GM12801 (cell line): ENCODE measurements around the gene CEACAM16.

Experiments used
- CTCF ChIP-seq: IDR thresholded peaks from one replicate; pipeline ENCODE4 v1.5.1; 2011; ENCODE audit warnings: control low read depth; ENCODE audit not compliant: insufficient read length; ENCODE audit errors: extremely low read depth

The CEACAM16 gene

GRCh38 chr19:44737238-44738071 is 38.5 kb downstream of the CEACAM16 start:
- TF ChIP-seq CTCF = no peak

- no peak for TF ChIP-seq CTCF
These were observed 39.2 kb downstream of the CEACAM16 start for GRCh38 chr19:44738136-44738535.

GRCh38 chr19:44738603-44739558 is 39.9 kb downstream of the CEACAM16 start:
- no peak for TF ChIP-seq CTCF

GRCh38 chr19:44740351-44740824 is 41.4 kb downstream of the CEACAM16 start:
- no peak for TF ChIP-seq CTCF

GRCh38 chr19:44741258-44741731 is 42.3 kb downstream of the CEACAM16 start:
- no peak for TF ChIP-seq CTCF

- TF ChIP-seq CTCF = no peak
These were observed 42.9 kb downstream of the CEACAM16 start for GRCh38 chr19:44741841-44742329.

GRCh38 chr19:44742330-44743061 is 43.5 kb downstream of the CEACAM16 start:
- TF ChIP-seq CTCF = no peak
